Osteoblast (primary cell): Measurements from ENCODE around the gene NCLN. TPM values are rescaled to one million over a fixed set of nuclear protein-coding genes. Genes with fewer than 3 reads are reported as not detected.

ENCODE experiments used
- DNase-seq: peaks from one replicate; pipeline ENCODE4 v3.0.0; 2011; ENCODE audit warnings: low spot score, mixed read lengths; ENCODE audit not compliant: insufficient read length; ENCODE audit errors: missing footprints
- H2AFZ ChIP-seq: 2 replicates; pipeline ENCODE4 v1.6.0; 2011; ENCODE audit warnings: mild to moderate bottlenecking, low read length
- H3K27ac ChIP-seq: 2 replicates; pipeline ENCODE4 v1.5.1; 2011; ENCODE audit warnings: mild to moderate bottlenecking, low read depth, low read length, moderate library complexity
- H3K27me3 ChIP-seq: 2 replicates; pipeline ENCODE4 v1.6.0; 2012; ENCODE audit warnings: mild to moderate bottlenecking, control low read depth, inconsistent platforms, low read length, moderate library complexity; ENCODE audit not compliant: insufficient read depth
- H3K36me3 ChIP-seq: 2 replicates; pipeline ENCODE4 v1.5.1; 2011; ENCODE audit warnings: mild to moderate bottlenecking, low read length, control low read depth, moderate library complexity; ENCODE audit not compliant: insufficient read depth
- H3K4me1 ChIP-seq: 2 replicates; pipeline ENCODE4 v1.5.1; 2011; ENCODE audit warnings: mild to moderate bottlenecking, low read length, control low read depth, moderate library complexity; ENCODE audit not compliant: insufficient read depth
- H3K4me2 ChIP-seq: 2 replicates; pipeline ENCODE4 v1.6.0; 2011; ENCODE audit warnings: mild to moderate bottlenecking, low read length; ENCODE audit not compliant: insufficient read depth
- H3K4me3 ChIP-seq: fragments of 200-600 bp; sonication (generic); 3 replicates; pipeline ENCODE4 v1.5.1; 2012; ENCODE audit warnings: mild to moderate bottlenecking, low read length, inconsistent platforms; ENCODE audit not compliant: insufficient read depth
- H3K79me2 ChIP-seq: 2 replicates; pipeline ENCODE4 v1.6.0; 2012; ENCODE audit warnings: mild to moderate bottlenecking, low read length, control low read depth, inconsistent platforms; ENCODE audit not compliant: insufficient read depth
- H3K9me3 ChIP-seq: 2 replicates; pipeline ENCODE4 v1.5.1; 2011; ENCODE audit warnings: low read depth, low read length, control low read depth
- H4K20me1 ChIP-seq: 2 replicates; pipeline ENCODE4 v1.6.0; 2012; ENCODE audit warnings: mild to moderate bottlenecking, low read length, control low read depth; ENCODE audit not compliant: insufficient read depth
- total RNA-seq: library from RNA; depleted of rRNA; stranded (reverse); fragments of >200 nt; gene quantifications from 2 replicates; pipeline ENCODE4 v1.2.3, GENCODE V29; 2012
- TF ChIP-seq, protein P1 (sequence below): IDR thresholded peaks from 2 replicates; pipeline ENCODE4 v1.5.1; 2011; ENCODE audit warnings: mild to moderate bottlenecking, low read depth, low read length, moderate library complexity; ENCODE audit errors: extremely low read depth

NCLN gene
- total RNA-seq, 1 donor: 39.4 TPM

- Histone ChIP-seq H2AFZ (no peak overlapping the region), H3K36me3 (peaks cover 3% of the 10 kb centered on the region), H3K4me1 (peaks cover 16% of the 10 kb centered on the region), H3K9me3 (no peaks in the 10 kb centered on the region), H4K20me1 (peaks cover 33% of the 10 kb centered on the region), H3K4me2 (peak overlapping the region; percentile 94), H3K4me3 (peak overlapping the region; percentile 93), H3K27ac (peak overlapping the region; percentile 60), H3K27me3 (no peaks in the 10 kb centered on the region), H3K79me2 (peaks cover 62% of the 10 kb centered on the region)
- DNase-seq: no peak
- TF ChIP-seq, protein P1, sequence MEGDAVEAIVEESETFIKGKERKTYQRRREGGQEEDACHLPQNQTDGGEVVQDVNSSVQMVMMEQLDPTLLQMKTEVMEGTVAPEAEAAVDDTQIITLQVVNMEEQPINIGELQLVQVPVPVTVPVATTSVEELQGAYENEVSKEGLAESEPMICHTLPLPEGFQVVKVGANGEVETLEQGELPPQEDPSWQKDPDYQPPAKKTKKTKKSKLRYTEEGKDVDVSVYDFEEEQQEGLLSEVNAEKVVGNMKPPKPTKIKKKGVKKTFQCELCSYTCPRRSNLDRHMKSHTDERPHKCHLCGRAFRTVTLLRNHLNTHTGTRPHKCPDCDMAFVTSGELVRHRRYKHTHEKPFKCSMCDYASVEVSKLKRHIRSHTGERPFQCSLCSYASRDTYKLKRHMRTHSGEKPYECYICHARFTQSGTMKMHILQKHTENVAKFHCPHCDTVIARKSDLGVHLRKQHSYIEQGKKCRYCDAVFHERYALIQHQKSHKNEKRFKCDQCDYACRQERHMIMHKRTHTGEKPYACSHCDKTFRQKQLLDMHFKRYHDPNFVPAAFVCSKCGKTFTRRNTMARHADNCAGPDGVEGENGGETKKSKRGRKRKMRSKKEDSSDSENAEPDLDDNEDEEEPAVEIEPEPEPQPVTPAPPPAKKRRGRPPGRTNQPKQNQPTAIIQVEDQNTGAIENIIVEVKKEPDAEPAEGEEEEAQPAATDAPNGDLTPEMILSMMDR: no peak
These were observed 1.3 kb downstream of the NCLN start for GRCh38 chr19:3186891-3187661.

GRCh38 chr19:3187662-3188511, 2.2 kb downstream of the NCLN start:
- Histone ChIP-seq H3K27me3 (no peaks in the 10 kb centered on the region), H3K9me3 (no peaks in the 10 kb centered on the region), H3K4me2 (no peak overlapping the region), H2AFZ (no peak overlapping the region), H4K20me1 (peaks cover 33% of the 10 kb centered on the region), H3K4me3 (no peak overlapping the region), H3K27ac (peak overlapping the region; percentile 17), H3K79me2 (peaks cover 69% of the 10 kb centered on the region), H3K36me3 (peaks cover 3% of the 10 kb centered on the region), H3K4me1 (peaks cover 16% of the 10 kb centered on the region)
- no peak for DNase-seq
- TF ChIP-seq, protein P1: no peak

DNA sequence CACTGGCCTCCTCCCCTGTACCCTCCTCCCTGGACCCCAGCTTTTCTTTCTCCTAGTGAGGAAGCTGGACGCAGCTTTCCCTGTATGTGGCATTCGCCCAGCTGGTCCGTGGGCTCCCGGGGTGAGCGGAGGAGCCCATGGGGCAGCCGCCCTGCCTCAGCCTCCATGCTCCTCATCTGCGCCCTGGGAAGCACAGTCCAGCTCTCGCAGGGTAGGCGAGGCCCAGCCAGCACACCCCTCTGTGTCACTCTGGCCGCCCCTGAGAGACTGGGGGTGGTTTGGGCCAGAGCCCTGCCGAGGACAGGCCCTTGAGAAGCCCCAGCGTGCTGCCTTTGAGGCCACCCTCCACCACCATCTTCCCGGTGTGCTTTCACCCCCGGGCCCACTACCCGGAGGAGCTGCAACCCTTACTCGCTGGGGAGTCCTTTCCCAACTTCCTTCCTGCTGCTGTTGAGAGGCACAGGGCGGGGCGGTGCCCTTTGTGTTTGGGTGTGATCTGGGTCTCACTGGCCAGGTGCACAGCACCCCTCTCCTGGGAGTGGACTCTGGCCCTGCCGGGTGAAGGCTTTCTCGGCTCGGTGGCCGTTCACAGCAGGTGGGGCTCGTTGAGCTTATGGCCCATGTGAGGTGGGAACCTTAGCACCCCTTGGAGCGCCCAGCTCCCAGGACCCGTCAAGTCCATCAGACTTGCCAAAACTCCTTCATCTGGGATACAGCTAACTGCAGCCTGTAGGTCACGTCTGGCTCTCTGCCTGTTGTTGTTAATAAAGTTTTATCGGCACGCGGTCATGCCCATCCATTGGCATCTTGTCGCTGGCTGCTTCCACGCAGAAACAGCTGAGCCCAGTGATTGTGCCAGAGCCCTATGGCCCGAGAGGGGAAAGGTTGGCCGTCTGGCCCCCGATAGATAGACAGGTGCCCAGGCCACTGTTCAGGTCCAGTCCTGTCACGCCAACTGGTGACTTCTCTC, 3.2 kb downstream of the NCLN start:
- TF ChIP-seq, protein P1: no peak
- Histone ChIP-seq H3K36me3 (peaks cover 3% of the 10 kb centered on the region), H3K27ac (no peak overlapping the region), H3K27me3 (no peaks in the 10 kb centered on the region), H3K4me1 (peaks cover 16% of the 10 kb centered on the region), H3K4me2 (no peak overlapping the region), H4K20me1 (peaks cover 33% of the 10 kb centered on the region), H3K9me3 (no peaks in the 10 kb centered on the region), H3K79me2 (peaks cover 75% of the 10 kb centered on the region), H2AFZ (no peak overlapping the region), H3K4me3 (no peak overlapping the region)
- DNase-seq: no peak
